ENCODE measurements around the gene MACROD2.
A peak's percentile ranks its signal among the peaks of the same experiment; 100 is the strongest.

Gene MACROD2

DNA sequence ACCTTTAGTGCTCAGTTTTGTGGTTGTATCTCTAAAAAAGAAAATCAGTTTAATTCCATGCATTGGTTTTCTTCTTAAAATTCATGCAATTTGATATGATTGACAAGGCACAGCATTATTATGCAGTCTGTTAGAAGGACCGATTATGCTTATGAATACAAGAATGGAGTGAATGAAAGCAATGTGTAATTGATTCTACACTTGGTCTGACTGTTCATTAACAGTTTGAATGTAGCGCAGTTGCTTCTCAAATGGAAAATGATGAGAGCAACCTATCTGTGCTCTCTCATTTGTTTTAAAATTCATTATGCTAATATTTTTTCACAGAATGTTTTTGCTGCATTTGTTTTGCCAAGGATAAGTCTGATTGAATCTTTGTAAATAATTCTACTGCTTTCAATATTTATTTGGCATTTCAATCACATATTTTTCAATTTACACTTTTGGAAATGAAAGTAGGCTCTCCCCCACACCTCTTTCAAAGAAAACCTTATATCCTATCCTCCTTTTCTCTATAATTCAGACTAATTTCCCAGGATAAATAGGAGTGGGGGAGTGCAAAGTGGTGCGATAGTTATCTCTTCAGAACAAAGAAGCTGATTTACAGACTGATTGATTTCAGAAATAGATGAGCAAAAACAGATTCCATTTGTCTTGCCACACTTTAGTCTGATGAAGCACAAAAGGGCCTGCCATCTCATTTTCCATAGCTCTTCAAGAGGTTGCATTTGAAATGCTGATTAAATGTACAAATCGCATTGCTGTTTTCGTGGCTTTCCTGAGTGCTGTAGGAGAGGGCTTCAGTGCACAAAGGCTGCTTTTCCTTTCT is 1227.4 kb downstream of the MACROD2 start:
- DNase-seq (ENCODE audit: low read depth), result no peak

- no peak for DNase-seq (ENCODE audit: low read depth)
Observed at GRCh38 chr20:15224199-15224598, 1228.9 kb downstream of the MACROD2 start.

DNA sequence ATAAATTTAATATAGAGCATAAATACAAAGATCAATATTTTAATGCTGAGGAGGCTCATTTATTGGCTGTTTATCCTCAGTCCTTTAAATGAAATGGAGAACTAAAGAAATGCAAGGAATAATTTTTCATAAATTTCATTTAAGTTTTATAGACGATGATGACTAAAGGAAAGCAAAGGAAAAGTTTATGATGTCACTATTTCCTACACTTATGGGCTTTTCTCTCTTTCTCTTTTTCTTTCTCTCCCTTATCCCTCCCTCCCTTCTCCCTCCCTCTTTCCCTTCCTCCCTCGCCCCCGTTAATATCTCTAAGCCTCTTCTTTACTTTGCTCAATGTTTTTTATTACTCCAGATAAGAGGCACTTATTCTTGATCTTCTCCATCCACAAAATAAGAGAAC is 1231.8 kb downstream of the MACROD2 start:
- no peak for DNase-seq (ENCODE audit: low read depth)

DNA sequence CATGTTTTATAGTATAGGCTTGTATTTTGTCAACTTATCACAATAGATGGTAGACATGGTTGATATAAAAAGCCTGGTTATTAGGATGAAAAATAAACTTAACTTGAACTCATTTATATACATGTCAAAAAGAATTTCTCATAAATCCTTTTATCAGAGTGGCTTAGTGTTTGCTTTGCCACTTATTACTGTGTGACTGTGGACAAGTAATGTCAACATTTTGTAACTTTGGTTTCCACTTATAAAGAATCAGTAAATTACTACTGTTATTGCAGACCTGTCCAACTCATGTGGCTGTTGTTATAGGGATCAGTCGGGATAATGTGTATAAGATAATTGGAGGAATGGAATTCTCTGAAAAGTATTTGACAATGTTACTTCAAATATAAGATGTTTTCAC is 1236.9 kb downstream of the MACROD2 start:
- DNase-seq (ENCODE audit: low read depth), result no peak

GRCh38 chr20:15235471-15236198 is 1240.3 kb downstream of the MACROD2 start:
- DNase-seq (ENCODE audit: low read depth), result no peak

GRCh38 chr20:15236812-15237211 is 1241.5 kb downstream of the MACROD2 start:
- peak; percentile 30 for DNase-seq (ENCODE audit: low read depth)

GRCh38 chr20:15239542-15240206 is 1244.4 kb downstream of the MACROD2 start:
- no peak for DNase-seq (ENCODE audit: low read depth)

DNA sequence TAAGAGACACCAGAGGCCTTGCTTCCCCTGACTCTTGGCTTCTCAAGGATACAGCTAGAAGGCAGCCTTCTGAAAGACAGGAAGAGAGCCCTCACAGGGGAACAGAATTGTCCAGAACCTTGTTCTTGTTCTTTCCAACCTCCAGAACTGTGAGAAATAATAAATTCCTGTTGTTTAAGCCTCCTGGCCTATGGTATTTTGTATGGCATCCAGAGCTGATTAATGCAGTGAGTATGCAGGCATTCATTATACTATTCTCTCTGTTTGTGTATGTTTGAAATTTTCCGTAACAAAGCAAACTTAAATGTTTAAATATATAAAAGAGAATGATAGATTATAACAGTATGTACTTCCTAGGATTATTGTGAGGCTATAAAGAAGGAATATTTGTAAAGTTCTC is 1245.5 kb downstream of the MACROD2 start:
- DNase-seq (ENCODE audit: low read depth), result peak; percentile 10

- DNase-seq (ENCODE audit: low read depth), result peak; percentile 13
Observed at GRCh38 chr20:15241681-15242080, 1246.4 kb downstream of the MACROD2 start.

DNA sequence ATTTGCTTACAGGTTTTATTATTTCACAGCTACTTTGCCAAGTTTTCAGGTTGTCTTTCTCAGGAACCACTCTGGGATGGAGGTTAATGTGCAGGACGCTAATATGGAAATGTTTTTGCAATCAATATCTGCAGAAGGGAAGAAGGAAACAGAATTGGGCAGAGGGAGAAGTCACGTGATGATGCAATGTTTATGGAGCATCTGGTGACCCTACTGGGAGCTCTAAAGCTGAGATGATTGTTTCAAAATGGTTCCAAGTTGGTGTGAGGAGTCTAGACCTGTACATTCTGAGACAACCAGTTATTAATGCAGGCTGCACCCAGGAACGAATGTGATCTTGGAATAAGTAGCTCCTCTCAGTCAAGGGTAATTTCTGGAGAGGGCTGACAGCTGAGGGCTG is 1247.5 kb downstream of the MACROD2 start:
- DNase-seq (ENCODE audit: low read depth), result no peak

GRCh38 chr20:15245896-15246295 is 1250.6 kb downstream of the MACROD2 start:
- no peak for DNase-seq (ENCODE audit: low read depth)

DNA sequence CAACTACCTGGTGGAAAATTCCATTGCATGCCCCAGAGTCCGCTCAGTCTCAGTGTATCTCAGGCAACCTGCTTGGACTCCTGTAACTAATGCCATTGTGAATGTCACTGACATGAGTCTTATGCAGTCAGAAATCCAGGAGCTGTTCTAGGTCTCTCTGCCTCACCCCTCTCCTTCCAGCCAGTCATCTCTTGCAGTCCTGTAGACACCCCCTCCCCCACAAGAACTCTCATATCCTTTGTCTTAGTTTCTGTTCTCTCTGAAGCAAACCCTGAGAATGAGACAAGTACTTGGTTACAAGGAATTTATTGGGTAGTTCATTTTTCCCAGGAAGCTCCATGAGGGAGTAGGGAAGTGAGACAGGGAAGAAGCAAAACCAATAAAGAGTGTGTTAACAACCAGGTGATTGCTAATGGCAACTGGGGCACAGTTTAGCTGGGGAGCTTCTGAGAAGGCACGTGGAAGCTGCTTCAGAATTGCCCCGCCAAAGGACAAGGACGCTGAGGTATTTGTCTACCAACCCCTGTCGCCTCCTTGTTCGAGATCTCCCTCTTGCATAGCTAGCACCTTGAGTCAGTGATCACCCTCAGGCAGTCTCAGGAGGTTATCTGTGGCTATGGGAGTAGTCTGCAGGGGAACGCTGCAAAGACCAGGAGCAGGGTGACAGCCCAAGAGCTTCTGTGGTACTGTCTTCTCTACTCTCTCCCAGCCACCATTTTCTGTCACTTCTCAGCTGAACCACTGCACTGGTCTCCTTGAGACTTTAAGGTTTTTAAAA is 1253.5 kb downstream of the MACROD2 start:
- no peak for DNase-seq (ENCODE audit: low read depth)

GRCh38 chr20:15251171-15251570 is 1255.9 kb downstream of the MACROD2 start:
- no peak for DNase-seq (ENCODE audit: low read depth)

DNA sequence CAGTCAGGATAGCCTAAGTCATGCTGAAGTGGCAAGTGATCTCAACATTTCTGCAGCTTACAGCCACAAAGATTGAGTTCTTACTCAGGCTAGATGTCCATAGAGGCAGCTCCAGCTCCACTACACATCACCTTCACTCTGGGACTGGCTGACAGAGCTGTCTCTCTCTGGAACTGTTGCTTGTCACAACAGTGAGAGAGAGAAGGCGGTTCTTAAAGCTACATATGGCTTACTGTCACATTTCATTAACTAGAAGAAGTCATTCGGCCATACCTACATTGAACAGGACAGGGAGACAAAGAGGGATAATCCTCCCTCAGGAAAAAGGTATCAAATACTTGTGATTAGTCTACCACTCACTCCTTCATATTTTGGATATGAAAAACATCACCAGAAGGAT is 1257.0 kb downstream of the MACROD2 start:
- DNase-seq (ENCODE audit: low read depth), result no peak

GRCh38 chr20:15253431-15253830 is 1258.1 kb downstream of the MACROD2 start:
- DNase-seq (ENCODE audit: low read depth), result no peak

DNA sequence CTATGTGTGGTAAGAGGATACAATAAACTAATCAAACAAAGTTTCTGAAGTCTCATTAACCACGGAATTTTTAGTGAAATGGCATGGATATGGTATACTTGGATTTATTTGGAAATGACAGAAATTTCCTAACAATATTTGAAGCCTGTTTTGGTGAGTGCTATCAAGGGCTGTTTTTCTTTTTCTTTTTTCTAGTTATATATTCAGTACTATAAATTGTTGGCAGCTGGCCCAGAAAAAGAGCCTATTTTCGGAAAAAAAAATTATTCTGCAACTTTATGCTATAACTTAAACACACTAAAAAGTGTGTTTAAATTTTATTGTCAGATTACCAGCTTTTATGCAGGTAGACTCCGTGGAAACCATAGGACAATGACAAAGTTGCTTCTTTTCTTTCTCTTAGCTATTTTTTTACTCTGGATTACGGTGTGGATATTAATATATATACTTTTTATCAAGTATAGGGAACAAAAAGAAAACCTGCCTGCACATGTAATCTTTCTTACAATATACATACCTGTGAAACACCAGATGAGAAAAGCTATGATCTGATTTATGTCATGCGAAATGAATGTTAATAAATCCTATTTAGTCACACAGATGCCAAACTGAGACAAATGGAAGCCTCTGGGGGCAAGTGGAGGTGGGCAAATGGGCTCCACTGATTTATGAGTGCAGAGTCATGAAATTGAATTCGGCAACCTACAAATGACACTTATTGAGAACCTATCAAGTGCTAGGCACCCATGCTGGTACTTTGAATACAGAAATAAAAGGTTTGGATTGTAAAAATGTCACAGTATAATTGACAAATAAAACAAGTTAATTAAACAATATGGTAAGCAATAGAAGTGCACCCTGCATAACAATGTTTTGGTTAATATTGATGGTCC is 1261.6 kb downstream of the MACROD2 start:
- no peak for DNase-seq (ENCODE audit: low read depth)

DNA sequence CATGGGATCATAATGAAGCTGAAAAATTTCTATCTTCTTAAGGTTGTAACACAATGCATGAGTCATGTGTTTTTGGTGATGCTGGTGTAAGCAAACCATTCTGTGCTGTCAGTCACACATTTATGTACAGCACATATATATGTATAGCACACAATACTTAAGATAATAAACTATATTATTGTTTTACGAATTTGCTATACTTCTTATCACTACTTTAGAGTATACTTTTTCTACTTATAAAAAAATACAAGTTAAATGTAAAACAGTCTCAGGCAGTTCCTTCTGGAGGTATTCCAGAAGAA is 1262.2 kb downstream of the MACROD2 start:
- no peak for DNase-seq (ENCODE audit: low read depth)

DNA sequence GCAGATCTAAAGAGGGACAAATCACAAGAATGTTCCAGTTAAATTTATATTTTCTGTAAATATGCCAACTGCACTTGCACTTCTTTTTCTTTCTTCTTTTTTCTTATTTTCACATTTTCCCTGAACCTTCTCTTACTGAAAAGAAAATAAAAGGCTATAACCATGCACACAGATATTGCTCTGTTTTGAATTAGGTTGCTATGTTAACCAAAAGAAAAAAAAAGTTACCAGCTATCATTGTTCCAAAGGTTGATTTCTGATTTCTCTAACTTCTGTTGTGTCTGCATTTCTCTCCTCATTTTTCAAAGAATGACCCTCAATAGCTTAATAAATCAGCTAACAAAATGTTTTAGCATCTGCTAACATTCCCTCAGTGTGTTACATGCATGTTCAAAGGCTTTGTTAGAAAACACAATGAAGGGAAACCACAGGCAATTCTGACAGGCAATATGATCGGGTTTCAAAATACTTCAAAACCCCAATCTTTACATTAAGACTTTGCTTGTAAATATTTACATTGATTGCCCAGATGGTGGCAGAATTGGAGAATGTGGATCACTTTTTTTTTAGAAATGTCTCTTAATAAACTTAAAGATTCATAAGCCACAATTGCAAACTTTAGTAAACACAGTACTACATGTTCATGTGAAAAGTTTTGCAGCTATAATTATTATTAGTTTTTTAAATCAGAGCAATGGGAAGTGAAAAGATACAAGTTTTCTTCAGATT is 1270.4 kb downstream of the MACROD2 start:
- no peak for DNase-seq (ENCODE audit: low read depth)

DNA sequence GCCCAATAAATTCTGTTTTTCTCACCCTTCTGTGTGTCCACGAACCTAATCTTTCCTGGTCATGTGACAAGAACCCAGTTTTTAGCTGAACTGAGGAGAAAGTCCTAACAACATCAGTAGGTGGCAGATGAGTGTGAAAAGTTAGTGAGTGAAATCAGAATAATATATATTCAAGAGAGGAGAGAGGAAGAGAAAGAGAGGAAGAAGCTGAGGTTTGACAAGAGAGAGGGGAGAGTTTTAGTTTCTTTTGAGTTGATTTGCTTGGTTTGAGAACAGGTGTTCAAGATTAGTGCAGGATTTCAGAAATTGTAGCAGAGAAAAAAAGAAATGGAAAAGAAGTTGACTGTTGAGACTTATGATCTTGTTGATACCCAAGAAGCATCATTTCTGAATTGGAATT is 1272.6 kb downstream of the MACROD2 start:
- DNase-seq (ENCODE audit: low read depth), result no peak

DNA sequence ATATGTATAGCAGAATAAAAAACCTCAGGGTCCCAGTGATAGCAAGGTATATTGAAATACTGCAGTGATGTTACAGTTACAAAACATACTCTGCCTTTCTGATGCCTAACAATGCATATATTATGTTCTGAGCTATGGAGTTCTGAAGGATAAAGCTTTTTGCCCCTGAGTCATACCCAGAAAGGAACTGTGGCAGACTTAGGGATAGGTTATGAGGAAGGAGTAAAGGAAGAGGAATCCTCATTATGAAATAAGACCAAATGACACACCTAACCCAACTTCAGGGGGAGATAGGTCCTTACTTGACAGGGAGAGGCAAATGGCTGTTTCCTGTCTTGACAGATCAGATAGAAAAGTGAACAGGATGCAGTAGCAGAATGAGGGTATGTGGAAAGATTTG is 1282.7 kb downstream of the MACROD2 start:
- DNase-seq (ENCODE audit: low read depth), result no peak

- no peak for DNase-seq (ENCODE audit: low read depth)
Observed at GRCh38 chr20:15287329-15287728, 1292.0 kb downstream of the MACROD2 start.

Measured in non-pigmented ciliary epithelial cell (primary cell).